HCT116 (cell line): Measurements from ENCODE around the gene GRIK5. TPM values are rescaled to one million over a fixed set of nuclear protein-coding genes. Genes with fewer than 3 reads are reported as not detected.

ENCODE experiments used
- ATAC-seq: fragments of 200-7000 bp; cut with Tn5 transposase; 2 replicates; pipeline ENCODE4 v1.9.1; 2020; ENCODE audit warnings: mild to moderate bottlenecking, moderate library complexity
- BruUV-seq: library from RNA; stranded (reverse); fragments of 400-500 nt; replicated peaks from 2 replicates; lab custom pipeline; 2021; lab: Mats Ljungman, UMichigan
- CTCF ChIA-PET: fragments of 300-600 bp; sonication (Branson Sonifier 250); formaldehyde crosslinking; loops from one replicate; lab custom pipeline; 2021; ENCODE audit warnings: antibody characterized with exemption; lab: Charles Lee
- POLR2A ChIA-PET: fragments of 300-600, 350-600 bp; sonication (Branson Sonifier 250); formaldehyde crosslinking; loops from one replicate; lab custom pipeline; 2021; ENCODE audit warnings: antibody characterized with exemption; lab: Charles Lee
- RAD21 ChIA-PET, 2 experiments: fragments of 300-600 bp; sonication (Branson Sonifier 250); formaldehyde crosslinking; loops; one replicate each; lab custom pipeline; 2023; ENCODE audit warnings: low total read pairs in 2 of 2; ENCODE audit not compliant: uncharacterized antibody in 2 of 2, unreplicated experiment in 2 of 2, low non-redundant PET in 1 of 2; lab: Charles Lee
- DNase-seq: peaks from one replicate; pipeline ENCODE4 v3.0.0-alpha.2; 2010; ENCODE audit warnings: low read depth, low spot score
- H2AFZ ChIP-seq: fragments of 200-600 bp; shearing (Covaris generic), sonication (generic); 2 replicates; pipeline ENCODE4 v1.6.1; 2017; ENCODE audit warnings: low read depth, mixed run types, mixed read lengths, antibody characterized with exemption, low read length; ENCODE audit not compliant: poor library complexity, severe bottlenecking
- H3K27ac ChIP-seq: 2 replicates; pipeline ENCODE4 v1.5.1; 2012; ENCODE audit warnings: low read depth, low read length
- H3K27me3 ChIP-seq: fragments of 200-600 bp; sonication (generic); 2 replicates; pipeline ENCODE4 v1.6.1; 2016; ENCODE audit warnings: mixed run types, low read length, mixed read lengths; ENCODE audit not compliant: insufficient read depth
- H3K36me3 ChIP-seq, 2 experiments: fragments of 200-500 bp in 1 of 2; fragments of 200-600 bp in 1 of 2; sonication (Bioruptor generic) in 1 of 2; sonication (generic) in 1 of 2; 2 replicates each; pipeline versions ENCODE4 v1.5.1 to v1.6.1; 2014 to 2016; ENCODE audit warnings: low read length in 2 of 2, inconsistent platforms in 1 of 2, mixed read lengths in 1 of 2, mixed run types in 1 of 2; ENCODE audit not compliant: insufficient read depth in 2 of 2, control insufficient read depth in 1 of 2
- H3K4me1 ChIP-seq, 2 experiments: fragments of 200-600 bp in 1 of 2; sonication (generic) in 1 of 2; 2 replicates each; pipeline versions ENCODE4 v1.5.1 to v1.6.1; 2012 to 2017; ENCODE audit warnings: low read length in 2 of 2, inconsistent platforms in 1 of 2, mild to moderate bottlenecking in 1 of 2, mixed read lengths in 1 of 2, mixed run types in 1 of 2, moderate library complexity in 1 of 2; ENCODE audit not compliant: insufficient read depth in 2 of 2, control insufficient read depth in 1 of 2
- H3K4me2 ChIP-seq: fragments of 200-600 bp; sonication (generic); 2 replicates; pipeline ENCODE4 v1.6.1; 2017; ENCODE audit warnings: mixed run types, low read length, mixed read lengths
- H3K4me3 ChIP-seq, 2 experiments: fragments of 200-600 bp in 1 of 2; sonication (generic) in 1 of 2; replicated peaks in 1 of 2; 2 replicates each; pipeline ENCODE4 v1.5.1; 2011 to 2016; ENCODE audit warnings: low read length in 2 of 2, control low read depth in 1 of 2, low read depth in 1 of 2, mild to moderate bottlenecking in 1 of 2, mixed read lengths in 1 of 2, mixed run types in 1 of 2
- H3K79me2 ChIP-seq: fragments of 200-600 bp; sonication (generic); 2 replicates; pipeline ENCODE4 v1.6.1; 2017; ENCODE audit warnings: mild to moderate bottlenecking, mixed run types, low read length, moderate library complexity, mixed read lengths; ENCODE audit not compliant: insufficient read depth
- H3K9ac ChIP-seq: fragments of 200-600 bp; sonication (generic); 2 replicates; pipeline ENCODE4 v1.6.1; 2016; ENCODE audit warnings: low read length, mixed read lengths
- H3K9me2 ChIP-seq: fragments of 200-600 bp; sonication (generic), shearing (Covaris generic); 2 replicates; pipeline ENCODE4 v1.6.1; 2017; ENCODE audit warnings: mixed run types, mild to moderate bottlenecking, moderate library complexity; ENCODE audit not compliant: insufficient read depth
- H3K9me3 ChIP-seq, 2 experiments: fragments of 200-500 bp in 1 of 2; fragments of 200-600 bp in 1 of 2; sonication (Bioruptor generic) in 1 of 2; sonication (generic) in 1 of 2; 2 replicates each; pipeline ENCODE4 v1.6.1; 2014 to 2017; ENCODE audit warnings: low read length in 2 of 2, mixed read lengths in 2 of 2, inconsistent platforms in 1 of 2, low read depth in 1 of 2, mild to moderate bottlenecking in 1 of 2, mixed run types in 1 of 2, moderate library complexity in 1 of 2; ENCODE audit not compliant: control insufficient read depth in 1 of 2, insufficient read depth in 1 of 2
- H4K20me1 ChIP-seq: fragments of 200-600 bp; sonication (generic), shearing (Covaris generic); 2 replicates; pipeline ENCODE4 v1.6.1; 2017; ENCODE audit warnings: mixed run types, mild to moderate bottlenecking, moderate library complexity; ENCODE audit not compliant: insufficient read depth
- CBX3 ChIP-seq: IDR thresholded peaks from 2 replicates; pipeline ENCODE4 v1.6.1; 2012; ENCODE audit warnings: low read depth
- EGR1 ChIP-seq: IDR thresholded peaks from 2 replicates; pipeline ENCODE4 v1.6.1; 2012; ENCODE audit warnings: low read depth
- EZH2 ChIP-seq: fragments of 200-600 bp; sonication (generic); IDR thresholded peaks from 2 replicates; pipeline ENCODE4 v1.6.1; 2017; ENCODE audit warnings: antibody characterized with exemption, mixed run types
- EZH2phosphoT487 ChIP-seq: fragments of 200-600 bp; IDR thresholded peaks from 2 replicates; pipeline ENCODE4 v1.6.1; 2018; ENCODE audit warnings: antibody characterized with exemption, borderline replicate concordance
- POLR2A ChIP-seq: IDR thresholded peaks from 2 replicates; pipeline ENCODE4 v1.7.0; 2011; ENCODE audit warnings: borderline replicate concordance; ENCODE audit not compliant: insufficient read depth, insufficient read length; ENCODE audit errors: extremely low read depth
- POLR2AphosphoS5 ChIP-seq: IDR thresholded peaks from 2 replicates; pipeline ENCODE4 v1.6.1; 2011; ENCODE audit warnings: mild to moderate bottlenecking, low read depth, low read length, moderate library complexity
- intact Hi-C: fragments of 100-400 bp; cut with micrococcal nuclease; formaldehyde crosslinking; loops from 2 replicates; pipeline ENCODE4 v1.10.0; 2022
- total RNA-seq: library from RNA; stranded (reverse); gene quantifications from one replicate; pipeline ENCODE4 v1.2.1, GENCODE V29; 2021; ENCODE audit not compliant: unreplicated experiment
- TF ChIP-seq, protein P1 (sequence below): IDR thresholded peaks from 2 replicates; pipeline ENCODE4 v1.6.1; 2012
- TF ChIP-seq, protein P2 (sequence below), 3 experiments: fragments of 200-600 bp in 1 of 3; sonication (generic) in 1 of 3; IDR thresholded peaks in 2 of 3; conservative IDR thresholded peaks in 1 of 3; 2 replicates each; pipeline ENCODE4 v1.5.1; 2012 to 2017; ENCODE audit warnings: low read depth in 2 of 3, low read length in 2 of 3, antibody characterized with exemption in 1 of 3, borderline replicate concordance in 1 of 3, control low read depth in 1 of 3, mild to moderate bottlenecking in 1 of 3, mixed read lengths in 1 of 3, mixed run types in 1 of 3, moderate library complexity in 1 of 3; ENCODE audit not compliant: insufficient read depth in 1 of 3
- TF ChIP-seq, protein P3 (sequence below): IDR thresholded peaks from 2 replicates; pipeline ENCODE4 v1.6.1; 2012; ENCODE audit warnings: low read depth
- TF ChIP-seq, protein P4 (sequence below): IDR thresholded peaks from 2 replicates; pipeline ENCODE4 v1.6.1; 2011; ENCODE audit warnings: mild to moderate bottlenecking, low read length, moderate library complexity; ENCODE audit not compliant: insufficient replicate concordance; ENCODE audit errors: extremely low read depth

GRIK5 gene
- total RNA-seq, 1 experiment from 2014 or later = 1.7 TPM

DNA sequence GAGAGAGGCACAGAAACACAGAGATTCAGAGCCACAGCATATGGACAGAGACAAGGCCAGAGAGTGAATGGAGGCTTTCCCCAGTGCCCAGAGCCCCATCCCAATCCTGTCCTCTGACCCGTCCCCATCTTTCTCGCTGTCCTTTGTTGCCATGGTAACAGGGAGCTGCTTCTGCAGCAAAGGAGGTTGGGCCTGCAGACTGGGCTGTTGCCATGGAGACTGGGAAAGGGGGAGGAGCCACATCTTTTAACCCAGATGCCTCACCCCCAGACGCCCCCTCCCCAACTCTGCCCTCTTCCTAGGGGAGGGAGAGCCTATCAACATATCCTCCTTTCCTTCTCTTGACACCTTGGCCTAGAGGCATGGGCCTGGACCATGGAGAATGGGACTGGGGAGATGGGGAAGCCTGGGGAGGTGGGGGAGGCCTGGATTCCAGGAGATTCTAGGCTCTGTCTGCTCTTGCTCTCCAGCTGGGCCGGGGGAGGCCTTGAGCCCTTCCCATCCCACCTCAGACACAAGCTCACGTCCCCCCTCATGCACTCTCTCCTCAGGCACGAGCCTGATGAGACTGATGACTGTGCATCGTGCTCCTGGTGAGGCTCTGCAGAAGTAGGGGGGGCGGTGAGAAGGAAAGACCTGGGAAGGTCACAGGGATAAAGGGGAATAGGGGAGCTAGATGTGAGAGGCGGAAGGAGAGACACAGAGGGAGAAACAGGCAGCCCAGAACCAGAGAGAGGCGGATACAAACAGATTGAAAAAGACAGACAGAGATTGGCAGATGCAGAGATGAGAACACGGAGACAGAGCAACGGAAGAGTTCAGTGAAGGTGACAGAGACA lies 73.8 kb downstream of the GRIK5 start:
- Histone ChIP-seq H3K4me3 (no peak overlapping the region), H3K27ac (no peak overlapping the region), H3K9ac (no peak overlapping the region), H3K4me1 (peaks cover 4 to 21% of the 10 kb centered on the region in 2 experiments; a peak in 3 of 4 replicates), H3K79me2 (no peaks in the 10 kb centered on the region), H3K9me2 (no peaks in the 10 kb centered on the region), H3K9me3 (no peaks in the 10 kb centered on the region), H3K27me3 (peaks cover 24% of the 10 kb centered on the region; the same call in 1 of the 2 replicates), H4K20me1 (no peaks in the 10 kb centered on the region), H2AFZ (no peak overlapping the region), H3K36me3 (no peaks in the 10 kb centered on the region), H3K4me2 (no peak overlapping the region)
- POLR2A ChIA-PET = no interaction called here
- DNase-seq (no peak), ATAC-seq (no peak)
- CTCF ChIA-PET = interaction anchor here (0.6 to 1.8 kb wide), 5 partner anchors 32 to 123 kb away, joined by 3 to 7 read pairs (median 4); partner anchors contain the start of gene RABAC1
- TF ChIP-seq EGR1 (no peak), CBX3 (no peak), POLR2A (no peak), EZH2phosphoT487 (no peak), EZH2 (no peak), POLR2AphosphoS5 (no peak)
- TF ChIP-seq, protein P1, sequence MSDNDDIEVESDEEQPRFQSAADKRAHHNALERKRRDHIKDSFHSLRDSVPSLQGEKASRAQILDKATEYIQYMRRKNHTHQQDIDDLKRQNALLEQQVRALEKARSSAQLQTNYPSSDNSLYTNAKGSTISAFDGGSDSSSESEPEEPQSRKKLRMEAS = no peak
- TF ChIP-seq, protein P2, sequence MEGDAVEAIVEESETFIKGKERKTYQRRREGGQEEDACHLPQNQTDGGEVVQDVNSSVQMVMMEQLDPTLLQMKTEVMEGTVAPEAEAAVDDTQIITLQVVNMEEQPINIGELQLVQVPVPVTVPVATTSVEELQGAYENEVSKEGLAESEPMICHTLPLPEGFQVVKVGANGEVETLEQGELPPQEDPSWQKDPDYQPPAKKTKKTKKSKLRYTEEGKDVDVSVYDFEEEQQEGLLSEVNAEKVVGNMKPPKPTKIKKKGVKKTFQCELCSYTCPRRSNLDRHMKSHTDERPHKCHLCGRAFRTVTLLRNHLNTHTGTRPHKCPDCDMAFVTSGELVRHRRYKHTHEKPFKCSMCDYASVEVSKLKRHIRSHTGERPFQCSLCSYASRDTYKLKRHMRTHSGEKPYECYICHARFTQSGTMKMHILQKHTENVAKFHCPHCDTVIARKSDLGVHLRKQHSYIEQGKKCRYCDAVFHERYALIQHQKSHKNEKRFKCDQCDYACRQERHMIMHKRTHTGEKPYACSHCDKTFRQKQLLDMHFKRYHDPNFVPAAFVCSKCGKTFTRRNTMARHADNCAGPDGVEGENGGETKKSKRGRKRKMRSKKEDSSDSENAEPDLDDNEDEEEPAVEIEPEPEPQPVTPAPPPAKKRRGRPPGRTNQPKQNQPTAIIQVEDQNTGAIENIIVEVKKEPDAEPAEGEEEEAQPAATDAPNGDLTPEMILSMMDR (IDR thresholded peaks at IDR 0.05 in 2 of 3, conservative IDR thresholded peaks at IDR 0.05 in 1 of 3; ENCODE audit: borderline replicate concordance in 1 of 3, insufficient read depth in 1 of 3, low read depth in 2 of 3, low read length in 2 of 3) = no peak
- TF ChIP-seq, protein P3, sequence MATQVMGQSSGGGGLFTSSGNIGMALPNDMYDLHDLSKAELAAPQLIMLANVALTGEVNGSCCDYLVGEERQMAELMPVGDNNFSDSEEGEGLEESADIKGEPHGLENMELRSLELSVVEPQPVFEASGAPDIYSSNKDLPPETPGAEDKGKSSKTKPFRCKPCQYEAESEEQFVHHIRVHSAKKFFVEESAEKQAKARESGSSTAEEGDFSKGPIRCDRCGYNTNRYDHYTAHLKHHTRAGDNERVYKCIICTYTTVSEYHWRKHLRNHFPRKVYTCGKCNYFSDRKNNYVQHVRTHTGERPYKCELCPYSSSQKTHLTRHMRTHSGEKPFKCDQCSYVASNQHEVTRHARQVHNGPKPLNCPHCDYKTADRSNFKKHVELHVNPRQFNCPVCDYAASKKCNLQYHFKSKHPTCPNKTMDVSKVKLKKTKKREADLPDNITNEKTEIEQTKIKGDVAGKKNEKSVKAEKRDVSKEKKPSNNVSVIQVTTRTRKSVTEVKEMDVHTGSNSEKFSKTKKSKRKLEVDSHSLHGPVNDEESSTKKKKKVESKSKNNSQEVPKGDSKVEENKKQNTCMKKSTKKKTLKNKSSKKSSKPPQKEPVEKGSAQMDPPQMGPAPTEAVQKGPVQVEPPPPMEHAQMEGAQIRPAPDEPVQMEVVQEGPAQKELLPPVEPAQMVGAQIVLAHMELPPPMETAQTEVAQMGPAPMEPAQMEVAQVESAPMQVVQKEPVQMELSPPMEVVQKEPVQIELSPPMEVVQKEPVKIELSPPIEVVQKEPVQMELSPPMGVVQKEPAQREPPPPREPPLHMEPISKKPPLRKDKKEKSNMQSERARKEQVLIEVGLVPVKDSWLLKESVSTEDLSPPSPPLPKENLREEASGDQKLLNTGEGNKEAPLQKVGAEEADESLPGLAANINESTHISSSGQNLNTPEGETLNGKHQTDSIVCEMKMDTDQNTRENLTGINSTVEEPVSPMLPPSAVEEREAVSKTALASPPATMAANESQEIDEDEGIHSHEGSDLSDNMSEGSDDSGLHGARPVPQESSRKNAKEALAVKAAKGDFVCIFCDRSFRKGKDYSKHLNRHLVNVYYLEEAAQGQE = no peak
- TF ChIP-seq, protein P4, sequence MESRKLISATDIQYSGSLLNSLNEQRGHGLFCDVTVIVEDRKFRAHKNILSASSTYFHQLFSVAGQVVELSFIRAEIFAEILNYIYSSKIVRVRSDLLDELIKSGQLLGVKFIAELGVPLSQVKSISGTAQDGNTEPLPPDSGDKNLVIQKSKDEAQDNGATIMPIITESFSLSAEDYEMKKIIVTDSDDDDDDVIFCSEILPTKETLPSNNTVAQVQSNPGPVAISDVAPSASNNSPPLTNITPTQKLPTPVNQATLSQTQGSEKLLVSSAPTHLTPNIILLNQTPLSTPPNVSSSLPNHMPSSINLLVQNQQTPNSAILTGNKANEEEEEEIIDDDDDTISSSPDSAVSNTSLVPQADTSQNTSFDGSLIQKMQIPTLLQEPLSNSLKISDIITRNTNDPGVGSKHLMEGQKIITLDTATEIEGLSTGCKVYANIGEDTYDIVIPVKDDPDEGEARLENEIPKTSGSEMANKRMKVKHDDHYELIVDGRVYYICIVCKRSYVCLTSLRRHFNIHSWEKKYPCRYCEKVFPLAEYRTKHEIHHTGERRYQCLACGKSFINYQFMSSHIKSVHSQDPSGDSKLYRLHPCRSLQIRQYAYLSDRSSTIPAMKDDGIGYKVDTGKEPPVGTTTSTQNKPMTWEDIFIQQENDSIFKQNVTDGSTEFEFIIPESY = no peak
- BruUV-seq = no TSS peak
- RAD21 ChIA-PET = no interaction called here
- intact Hi-C loops = loop anchor here (10.0 kb wide), 1 partner anchor 99 kb away; no protein-coding TSS in a partner anchor
